ENCODE results near the gene PCSK6. TPM values are rescaled to one million over a fixed set of nuclear protein-coding genes. Genes with fewer than 3 reads are reported as not detected.

PCSK6 gene
- total and polyA plus RNA-seq, 2 of the 8 experiments (the other 6 are each of a cell fraction or from before 2014, with no cell fraction given) = 1.9 to 4.0 TPM

- POLR2A ChIA-PET (ENCODE audit: partially characterized antibody) = interaction anchor here (0.7 kb wide), 1 partner anchor 9 kb away, joined by 4 read pairs; no protein-coding TSS in a partner anchor
- Histone ChIP-seq H3K79me1 (ENCODE audit: low read depth, low read length) (no peaks in the 10 kb centered on the region), H3K27me3 (replicated peaks in 1 of 4; ENCODE audit: control insufficient read depth in 3 of 4, extremely low read depth in 1 of 4, insufficient read depth in 3 of 4, low read length in 3 of 4) (no peaks in the 10 kb centered on the region; a peak in 1 of 7 replicates), H2BK5ac (ENCODE audit: low read depth, low read length) (no peak overlapping the region), H4K91ac (replicated peaks; ENCODE audit: insufficient read length, low read length) (no peak overlapping the region), H2BK15ac (ENCODE audit: low read length) (no peak overlapping the region), H3K27ac (ENCODE audit: low read depth, low read length) (no peak overlapping the region), H2BK20ac (ENCODE audit: low read length) (no peak overlapping the region), H2BK120ac (replicated peaks; ENCODE audit: low read depth, low read length) (no peak overlapping the region), H2AFZ (ENCODE audit: low read length) (no peak overlapping the region), H3K4me3 (ENCODE audit: extremely low read depth in 1 of 4, insufficient read depth in 2 of 4, low read depth in 3 of 4, low read length in 4 of 4) (no peak overlapping the region), H3K79me2 (ENCODE audit: control insufficient read depth in 1 of 2, insufficient read depth in 2 of 2, low read length in 2 of 2) (no peaks in the 10 kb centered on the region), H3K4me2 (ENCODE audit: insufficient read depth in 1 of 2, low read depth in 2 of 2, low read length in 2 of 2) (no peak overlapping the region), H3K9ac (replicated peaks in 1 of 4; ENCODE audit: extremely low read depth in 1 of 4, low read depth in 3 of 4, low read length in 3 of 4) (no peak overlapping the region), H3K4ac (replicated peaks; ENCODE audit: insufficient read length, low read depth, low read length) (no peak overlapping the region), H3K9me3 (ENCODE audit: insufficient read depth in 2 of 2, low read depth in 1 of 2, low read length in 1 of 2) (no peaks in the 10 kb centered on the region), H2BK12ac (ENCODE audit: low read depth, low read length) (no peak overlapping the region), H3K4me1 (replicated peaks in 1 of 4; ENCODE audit: control insufficient read depth in 3 of 4, insufficient read depth in 4 of 4, low read length in 3 of 4) (no peaks in the 10 kb centered on the region), H3K36me3 (ENCODE audit: control insufficient read depth in 2 of 4, insufficient read depth in 4 of 4, low read length in 3 of 4) (no peaks in the 10 kb centered on the region), H3K14ac (ENCODE audit: insufficient read length) (no peak overlapping the region), H4K8ac (ENCODE audit: extremely low read depth, insufficient read depth, low read length) (no peak overlapping the region), H4K5ac (ENCODE audit: insufficient read length, low read depth, low read length) (no peak overlapping the region), H3K18ac (ENCODE audit: extremely low read depth, low read length) (no peak overlapping the region), H3K23ac (ENCODE audit: insufficient read length) (no peak overlapping the region), H3K56ac (replicated peaks; ENCODE audit: insufficient read length, low read depth, low read length) (no peak overlapping the region), H4K20me1 (replicated peaks in 1 of 2; ENCODE audit: control insufficient read depth in 1 of 2, insufficient read depth in 2 of 2, low read length in 2 of 2) (no peaks in the 10 kb centered on the region), H2AK5ac (ENCODE audit: low read depth, low read length) (no peak overlapping the region), H3K23me2 (ENCODE audit: low read depth, low read length) (no peaks in the 10 kb centered on the region)
- DNase-seq (ENCODE audit: low read depth in 1 of 2, low spot score in 2 of 2) (no peak), FAIRE-seq (no peak)
- WGBS, 2 experiments (ENCODE audit: extremely low coverage in 1 of 2, insufficient coverage in 1 of 2, insufficient read length in 1 of 2, insufficient replicate concordance in 2 of 2, low coverage in 1 of 2, low lambda C conversion rate in 2 of 2, missing lambda C conversion rate in 1 of 2) = 86% methylated on average over 15 of the region's 16 CpGs; no CpG with 5 or more reads in 1 of the 2 experiments
- TF ChIP-seq CHD2 (IDR thresholded peaks at IDR 0.05; ENCODE audit: low read length) (no peak), SAP30 (IDR thresholded peaks at IDR 0.05; ENCODE audit: insufficient read depth, insufficient replicate concordance, low read length) (no peak), CBX5 (IDR thresholded peaks at IDR 0.05; ENCODE audit: low read depth, low read length) (no peak), MAX (IDR thresholded peaks at IDR 0.05) (no peak), SIX5 (IDR thresholded peaks at IDR 0.05; ENCODE audit: low read depth, low read length) (no peak), GABPA (IDR thresholded peaks at IDR 0.05; ENCODE audit: borderline replicate concordance, insufficient read depth, low read length) (no peak), ATF2 (IDR thresholded peaks at IDR 0.05; ENCODE audit: low read length) (no peak), JUN (IDR thresholded peaks at IDR 0.05; ENCODE audit: low read depth, low read length) (no peak), CTBP2 (IDR thresholded peaks at IDR 0.05; ENCODE audit: borderline replicate concordance, insufficient read depth, insufficient read length, low read length) (no peak), TAF1 (IDR thresholded peaks at IDR 0.05; ENCODE audit: low read depth, low read length) (no peak)
- CTCF ChIA-PET (ENCODE audit: partially characterized antibody) = no interaction called here
These were observed 30.5 kb downstream of the PCSK6 start for GRCh38 chr15:101458908-101459578.

Measured in H1 (cell line).